K562 (cell line): ENCODE data around the gene EDARADD. TPM values are rescaled to one million over a fixed set of nuclear protein-coding genes. Genes with fewer than 3 reads are reported as not detected.
A peak's percentile ranks its signal among the peaks of the same experiment; 100 is the strongest.

Experiments used
- ATAC-seq: fragments of 200-7000 bp; cut with Tn5 transposase; 3 replicates; pipeline ENCODE4 v1.9.1; 2020; ENCODE audit warnings: moderate library complexity
- BruUV-seq: library from RNA; stranded (reverse); fragments of 400-500 nt; replicated peaks from 2 replicates; lab custom pipeline; 2021; lab: Mats Ljungman, UMichigan
- CTCF ChIA-PET: fragments of 300-600 bp; formaldehyde crosslinking; extraction: SDS; loops from one replicate; lab custom pipeline; 2021; ENCODE audit warnings: low intra/inter-chr PET ratio; lab: Yijun Ruan, JAX
- POLR2A ChIA-PET: fragments of 300-600, 350-650 bp; sonication (Branson Sonifier 250); formaldehyde crosslinking; extraction: SDS; loops from one replicate; lab custom pipeline; 2021; ENCODE audit warnings: antibody characterized with exemption, inconsistent platforms; lab: Yijun Ruan, JAX
- DNase-seq, 4 experiments: peaks; one replicate each; pipeline versions ENCODE4 v3.0.0 to v3.0.0-alpha.2; 2011 to 2018; ENCODE audit warnings: low spot score in 3 of 4, mixed read lengths in 3 of 4; ENCODE audit errors: extremely low read depth in 1 of 4
- FAIRE-seq: peaks from 2 replicates; lab custom pipeline; 2011; peaks lifted over from hg19 to GRCh38; lab: Jason Lieb, UNC
- H2AFZ ChIP-seq: 2 replicates; pipeline ENCODE4 v1.6.0; 2011; ENCODE audit warnings: low read depth, low read length, control low read depth, inconsistent platforms
- H3K27ac ChIP-seq: fragments of 200-600 bp; 3 replicates; pipeline ENCODE4 v1.8.0; 2011; ENCODE audit warnings: low read depth, mild to moderate bottlenecking, control low read depth, inconsistent platforms, low read length, moderate library complexity, mixed read lengths; ENCODE audit errors: extremely low read depth
- H3K27me3 ChIP-seq, 2 experiments: fragments of 300-600 bp in 1 of 2; 2 replicates in 1 of 2; 3 replicates in 1 of 2; pipeline versions ENCODE4 v1.6.0 to v1.8.0; 2011; ENCODE audit warnings: inconsistent platforms in 2 of 2, low read length in 2 of 2, mild to moderate bottlenecking in 1 of 2, mixed read lengths in 1 of 2, moderate library complexity in 1 of 2; ENCODE audit not compliant: control insufficient read depth in 2 of 2, insufficient read depth in 2 of 2
- H3K36me3 ChIP-seq: fragments of 300-600 bp; 3 replicates; pipeline ENCODE4 v1.8.0; 2011; ENCODE audit warnings: mild to moderate bottlenecking, low read length, inconsistent platforms; ENCODE audit not compliant: control insufficient read depth, insufficient read depth
- H3K4me1 ChIP-seq, 2 experiments: fragments of 200-600 bp in 1 of 2; replicated peaks in 1 of 2; 2 replicates in 1 of 2; 3 replicates in 1 of 2; pipeline versions ENCODE4 v1.5.1 to v1.8.0; 2011; ENCODE audit warnings: inconsistent platforms in 2 of 2, low read length in 2 of 2, mild to moderate bottlenecking in 1 of 2, mixed read lengths in 1 of 2, moderate library complexity in 1 of 2; ENCODE audit not compliant: control insufficient read depth in 2 of 2, insufficient read depth in 2 of 2
- H3K4me2 ChIP-seq: 2 replicates; pipeline ENCODE4 v1.6.1; 2011; ENCODE audit warnings: low read length, control low read depth, inconsistent platforms, mixed read lengths; ENCODE audit not compliant: insufficient read depth
- H3K4me3 ChIP-seq: fragments of 200-600 bp; sonication (generic), shearing (Covaris generic); 2 replicates; pipeline ENCODE4 v1.5.1; 2016; ENCODE audit warnings: control low read depth, inconsistent platforms
- H3K79me2 ChIP-seq: fragments of 200-600 bp; 3 replicates; pipeline ENCODE4 v1.8.0; 2011; ENCODE audit warnings: low read length, inconsistent platforms; ENCODE audit not compliant: control insufficient read depth, insufficient read depth
- H3K9ac ChIP-seq, 2 experiments: 2 replicates each; pipeline versions ENCODE4 v1.6.0 to v1.6.1; 2011; ENCODE audit warnings: low read depth in 2 of 2, low read length in 2 of 2, control low read depth in 1 of 2, inconsistent platforms in 1 of 2, mild to moderate bottlenecking in 1 of 2, mixed read lengths in 1 of 2; ENCODE audit not compliant: insufficient read depth in 1 of 2
- H3K9me1 ChIP-seq: one replicate; pipeline ENCODE4 v1.6.0; 2011; ENCODE audit warnings: inconsistent platforms, mild to moderate bottlenecking, low read length, moderate library complexity; ENCODE audit not compliant: control insufficient read depth, insufficient read depth
- H3K9me3 ChIP-seq: replicated peaks from 2 replicates; pipeline ENCODE4 v1.5.1; 2011; ENCODE audit warnings: low read depth, low read length, inconsistent platforms; ENCODE audit not compliant: control insufficient read depth, insufficient read depth
- H4K20me1 ChIP-seq: replicated peaks from 2 replicates; pipeline ENCODE4 v1.6.1; 2011; ENCODE audit warnings: low read length, inconsistent platforms, mixed read lengths; ENCODE audit not compliant: control insufficient read depth, insufficient read depth
- CXXC5 ChIP-seq: fragments of 250-450 bp; sonication (Bioruptor Pico); IDR thresholded peaks from 2 replicates; pipeline ENCODE4 v1.8.0; 2022; ENCODE audit warnings: inconsistent platforms, mild to moderate bottlenecking, moderate library complexity
- GMEB1 ChIP-seq: fragments of 250-450 bp; sonication (Bioruptor Pico); IDR thresholded peaks from 2 replicates; pipeline ENCODE4 v1.4.0; 2020; ENCODE audit warnings: mild to moderate bottlenecking
- ILF3 ChIP-seq: fragments of 450-650 bp; IDR thresholded peaks from 2 replicates; pipeline ENCODE4 v1.6.1; 2018; ENCODE audit warnings: antibody characterized with exemption, mild to moderate bottlenecking, moderate library complexity, borderline replicate concordance
- MNT ChIP-seq, 2 experiments: fragments of 450-650 bp; conservative IDR thresholded peaks; 2 replicates each; pipeline ENCODE4 v1.6.1; 2017; ENCODE audit warnings: mild to moderate bottlenecking in 2 of 2, moderate library complexity in 2 of 2
- MTA3 ChIP-seq: fragments of 450-650 bp; formaldehyde crosslinking; IDR thresholded peaks from 2 replicates; pipeline ENCODE4 v1.6.1; 2017; ENCODE audit warnings: mild to moderate bottlenecking, borderline replicate concordance
- NR2C1 ChIP-seq, 2 experiments: fragments of 450-650 bp; IDR thresholded peaks; 2 replicates each; pipeline ENCODE4 v1.6.1; 2017; ENCODE audit warnings: mild to moderate bottlenecking in 2 of 2, antibody characterized with exemption in 1 of 2, inconsistent platforms in 1 of 2, missing compliant biosample characterization in 1 of 2, missing genetic modification characterization in 1 of 2
- NRF1 ChIP-seq, 2 experiments: fragments of 450-650 bp; IDR thresholded peaks in 1 of 2; conservative IDR thresholded peaks in 1 of 2; 2 replicates each; pipeline ENCODE4 v1.6.1; 2014; ENCODE audit warnings: mild to moderate bottlenecking in 2 of 2
- POLR2H ChIP-seq: IDR thresholded peaks from 2 replicates; pipeline ENCODE4 v1.6.1; 2016; ENCODE audit warnings: missing genetic modification characterization, low read depth, mild to moderate bottlenecking, control low read depth, missing compliant biosample characterization, moderate library complexity
- SAP30 ChIP-seq: fragments of 200-600 bp; sonication (generic); IDR thresholded peaks from 2 replicates; pipeline ENCODE4 v1.6.1; 2012; ENCODE audit warnings: borderline replicate concordance, low read depth, mild to moderate bottlenecking, moderate library complexity, low read length, control low read depth, inconsistent platforms; ENCODE audit not compliant: insufficient read depth, poor library complexity, severe bottlenecking
- TARDBP ChIP-seq: fragments of 450-650 bp; IDR thresholded peaks from 2 replicates; pipeline ENCODE4 v1.6.1; 2016
- ZNF551 ChIP-seq: fragments of 250-450 bp; sonication (Bioruptor Pico); IDR thresholded peaks from 2 replicates; pipeline ENCODE4 v1.5.0; 2021; ENCODE audit warnings: mild to moderate bottlenecking, moderate library complexity
- ZNF584 ChIP-seq: fragments of 200-800 bp; sonication (Bioruptor generic); IDR thresholded peaks from 2 replicates; pipeline ENCODE4 v1.6.1; 2016; ENCODE audit warnings: low read depth, mild to moderate bottlenecking, missing genetic modification characterization, missing compliant biosample characterization
- WGBS: fragments of 100-300 bp; shearing (Covaris generic); methylation state at CpG from one replicate; pipeline ENCODE4 v1.1.6; 2016; ENCODE audit warnings: low coverage, mixed read lengths; ENCODE audit not compliant: insufficient coverage; ENCODE audit errors: missing lambda C conversion rate; 5-methylcytosine and 5-hydroxymethylcytosine counted together
- in situ Hi-C: fragments of 300-500 bp; cut with MboI; formaldehyde crosslinking; loops from 4 replicates; pipeline ENCODE4 v1.15.0; 2018; ENCODE audit warnings: inconsistent platforms, mixed read lengths
- intact Hi-C: fragments of 100-400 bp; cut with micrococcal nuclease; formaldehyde crosslinking; loops from 2 replicates; pipeline ENCODE4 v1.14.2; 2022
- polyA plus RNA-seq, 8 experiments: library from polyadenylated mRNA; depleted of rRNA in 4 of 8; stranded (reverse) in 5 of 8; unstranded in 3 of 8; fragments of >200 nt; fragmentation: Nextera tagmentation in 2 of 8; fragmentation: Illumina TruSeq in 1 of 8; extraction: Ambion mirVana in 2 of 8; extraction: Trizol in 1 of 8; gene quantifications; 2 replicates each; pipeline versions ENCODE4 v1.2.1 to v1.2.3, GENCODE V29; 2011 to 2014; ENCODE audit warnings: inconsistent platforms in 1 of 8, missing spikeins in 1 of 8
- total RNA-seq, 7 experiments: library from RNA; depleted of rRNA in 6 of 7; stranded (reverse); fragments of >200 nt in 6 of 7; fragmentation: Illumina TruSeq in 2 of 7; extraction: Trizol in 2 of 7; gene quantifications; 2 replicates each; pipeline versions ENCODE4 v1.2.1 to v1.2.3, GENCODE V29; 2011 to 2021; ENCODE audit warnings: low replicate concordance in 1 of 7
- TF ChIP-seq, protein P1 (sequence below), 2 experiments: IDR thresholded peaks; 2 replicates each; pipeline ENCODE4 v1.6.1; 2011; ENCODE audit warnings: borderline replicate concordance in 1 of 2, control low read depth in 1 of 2, low read depth in 1 of 2, low read length in 1 of 2, mild to moderate bottlenecking in 1 of 2, mixed read lengths in 1 of 2, moderate library complexity in 1 of 2; ENCODE audit not compliant: insufficient read depth in 1 of 2, insufficient read length in 1 of 2, poor library complexity in 1 of 2, severe bottlenecking in 1 of 2; ENCODE audit errors: extremely low read depth in 1 of 2
- TF ChIP-seq, protein P2 (sequence below): sonication (generic); formaldehyde crosslinking; IDR thresholded peaks from 2 replicates; pipeline ENCODE4 v1.4.0; 2020; ENCODE audit warnings: mild to moderate bottlenecking, missing genetic modification reagents

EDARADD gene
- total and polyA plus RNA-seq, 9 of the 15 experiments (the other 6 are each of a cell fraction or from before 2014, with no cell fraction given): 0.46 to 32.4 (median 20.6) TPM

GRCh38 chr1:236523704-236524141 lies 129.6 kb downstream of the EDARADD start, which contains the start of gene LGALS8:
TSS of gene LGALS8 (plus strand) at chr1:236523982. CDS start at chr1:236526071, 2,089 bp downstream.
- Histone ChIP-seq H3K79me2 (peaks cover 22% of the 10 kb centered on the region), H3K27ac (peak within 1 kb of the TSS; percentile 79), H3K4me3 (peak within 1 kb of the TSS; percentile 91), H3K36me3 (peaks cover 18% of the 10 kb centered on the region), H2AFZ (peak within 1 kb of the TSS; percentile 97), H3K27me3 (no peaks in the 10 kb centered on the region), H3K9me3 (no peaks in the 10 kb centered on the region), H3K9me1 (no peaks in the 10 kb centered on the region), H3K4me2 (peak within 1 kb of the TSS; percentile 95), H3K4me1 (peaks cover 6 to 13% of the 10 kb centered on the region in 2 experiments; a peak in 4 of 5 replicates), H4K20me1 (no peaks in the 10 kb centered on the region), H3K9ac (peak within 1 kb of the TSS; percentile 85 to 96)
- ATAC-seq (peak; percentile 91), DNase-seq (peak; percentile 90 to 97 (median 94)), FAIRE-seq (no peak)
- under 1% methylated on average over 30 of the region's 35 CpGs for whole genome bisulfite sequencing
- POLR2A ChIA-PET: interaction anchor here (0.6 to 1.1 kb wide), 7 partner anchors 12 to 423 kb away, joined by 3 to 4 read pairs (median 3); no protein-coding TSS in a partner anchor
- BruUV-seq: no TSS peak
- CTCF ChIA-PET: no interaction called here
- intact Hi-C loops: no loop called here
- in situ Hi-C loops: no loop called here
- TF ChIP-seq POLR2H (tag) (0 out of 2 replicates have a peak, but pooled peaks have one; percentile 17), ILF3 (no peak), MTA3 (peak; percentile 98), ZNF584 (CRISPR knock-in tag) (peak; percentile 65; the same call in 1 of the 2 replicates), CXXC5 (CRISPR knock-in tag) (peak; percentile 77), GMEB1 (CRISPR knock-in tag) (peak; percentile 76), SAP30 (peak; percentile 33), MNT (conservative IDR thresholded peaks at IDR 0.05) (peak in 1 of 2 experiments; percentile 26; a peak in 2 of 4 replicates), TARDBP (peak; percentile 51; the same call in 1 of the 2 replicates), ZNF551 (CRISPR knock-in tag) (no peak), NR2C1 (IDR thresholded peaks at IDR 0.05) (no peak), NR2C1 (tag; IDR thresholded peaks at IDR 0.05) (0 out of 2 replicates have a peak, but pooled peaks have one; percentile 7), NRF1 (conservative IDR thresholded peaks at IDR 0.05 in 1 of 2, IDR thresholded peaks at IDR 0.05 in 1 of 2) (peak in 1 of 2 experiments; percentile 25; a peak in 1 of 4 replicates)
- TF ChIP-seq, protein P1, sequence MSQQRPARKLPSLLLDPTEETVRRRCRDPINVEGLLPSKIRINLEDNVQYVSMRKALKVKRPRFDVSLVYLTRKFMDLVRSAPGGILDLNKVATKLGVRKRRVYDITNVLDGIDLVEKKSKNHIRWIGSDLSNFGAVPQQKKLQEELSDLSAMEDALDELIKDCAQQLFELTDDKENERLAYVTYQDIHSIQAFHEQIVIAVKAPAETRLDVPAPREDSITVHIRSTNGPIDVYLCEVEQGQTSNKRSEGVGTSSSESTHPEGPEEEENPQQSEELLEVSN (IDR thresholded peaks at IDR 0.05; ENCODE audit: borderline replicate concordance in 1 of 2, extremely low read depth in 1 of 2, insufficient read depth in 1 of 2, insufficient read length in 1 of 2, low read depth in 1 of 2, low read length in 1 of 2, poor library complexity in 1 of 2, severe bottlenecking in 1 of 2): peak in 1 of 2 experiments; percentile 57
- TF ChIP-seq, protein P2, sequence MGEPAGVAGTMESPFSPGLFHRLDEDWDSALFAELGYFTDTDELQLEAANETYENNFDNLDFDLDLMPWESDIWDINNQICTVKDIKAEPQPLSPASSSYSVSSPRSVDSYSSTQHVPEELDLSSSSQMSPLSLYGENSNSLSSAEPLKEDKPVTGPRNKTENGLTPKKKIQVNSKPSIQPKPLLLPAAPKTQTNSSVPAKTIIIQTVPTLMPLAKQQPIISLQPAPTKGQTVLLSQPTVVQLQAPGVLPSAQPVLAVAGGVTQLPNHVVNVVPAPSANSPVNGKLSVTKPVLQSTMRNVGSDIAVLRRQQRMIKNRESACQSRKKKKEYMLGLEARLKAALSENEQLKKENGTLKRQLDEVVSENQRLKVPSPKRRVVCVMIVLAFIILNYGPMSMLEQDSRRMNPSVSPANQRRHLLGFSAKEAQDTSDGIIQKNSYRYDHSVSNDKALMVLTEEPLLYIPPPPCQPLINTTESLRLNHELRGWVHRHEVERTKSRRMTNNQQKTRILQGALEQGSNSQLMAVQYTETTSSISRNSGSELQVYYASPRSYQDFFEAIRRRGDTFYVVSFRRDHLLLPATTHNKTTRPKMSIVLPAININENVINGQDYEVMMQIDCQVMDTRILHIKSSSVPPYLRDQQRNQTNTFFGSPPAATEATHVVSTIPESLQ (CRISPR knock-in tag): no peak
